ENCODE data around the gene ZNF136.

GRCh38 chr19:12217332-12217731, 54.4 kb downstream of the ZNF136 start:
- TF ChIP-seq EZH2 (IDR thresholded peaks at IDR 0.05; ENCODE audit: borderline replicate concordance) (no peak), CTCF (IDR thresholded peaks at IDR 0.05; ENCODE audit: poor library complexity) (no peak)

Data from hepatocyte (in vitro differentiated cells).